HG02981 (cell line): ENCODE measurements around the gene PRKAR1B.

Experiments
- ATAC-seq: cut with Tn5 transposase; IDR thresholded peaks from one replicate; pipeline ENCODE4 v1.9.1; 2021; ENCODE audit warnings: mild to moderate bottlenecking, moderate library complexity; ENCODE audit not compliant: unreplicated experiment

PRKAR1B gene

GRCh38 chr7:594212-594913 is 132.7 kb downstream of the PRKAR1B start:
- no peak for ATAC-seq

GRCh38 chr7:593324-594115 is 133.6 kb downstream of the PRKAR1B start:
- ATAC-seq, result peak; percentile 38

DNA sequence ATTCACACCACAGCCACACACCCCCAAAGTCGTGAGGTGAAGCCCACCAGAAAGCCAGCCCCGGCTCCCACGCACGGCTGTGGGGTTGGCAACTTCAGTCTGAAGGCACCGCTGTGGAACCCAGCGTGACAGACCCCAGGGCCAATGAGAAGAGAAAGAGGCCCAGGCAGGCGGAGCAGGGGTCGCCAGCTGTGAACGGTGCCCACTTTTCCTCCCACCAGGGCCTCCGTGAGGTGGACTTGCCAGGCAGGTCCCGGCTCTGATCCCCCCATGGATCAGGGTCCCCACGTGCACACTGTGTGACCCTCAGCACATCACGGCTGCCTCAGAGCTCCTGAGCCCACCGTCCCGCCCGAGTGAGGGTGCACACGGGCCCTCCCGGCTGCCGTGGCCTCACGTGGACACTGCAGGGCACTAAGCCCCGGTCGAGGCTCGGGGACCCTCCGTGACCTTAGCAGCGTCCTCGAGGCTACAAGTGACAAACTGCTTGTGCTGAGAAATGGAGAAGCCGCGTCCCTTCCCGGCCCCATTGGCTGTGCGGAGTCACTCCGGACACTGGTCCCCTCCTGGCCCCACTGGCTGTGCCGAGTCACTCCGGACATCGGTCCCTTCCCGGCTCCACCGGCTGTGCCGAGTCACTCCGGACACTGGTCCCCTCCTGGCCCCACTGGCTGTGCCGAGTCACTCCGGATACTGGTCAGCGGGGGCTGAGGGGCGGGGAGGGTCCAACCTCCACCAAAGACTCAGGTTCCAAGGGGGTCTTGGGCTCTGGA is 135.0 kb downstream of the PRKAR1B start:
- ATAC-seq, result no peak

- no peak for ATAC-seq
These were observed 136.1 kb downstream of the PRKAR1B start for GRCh38 chr7:590731-591551.

DNA sequence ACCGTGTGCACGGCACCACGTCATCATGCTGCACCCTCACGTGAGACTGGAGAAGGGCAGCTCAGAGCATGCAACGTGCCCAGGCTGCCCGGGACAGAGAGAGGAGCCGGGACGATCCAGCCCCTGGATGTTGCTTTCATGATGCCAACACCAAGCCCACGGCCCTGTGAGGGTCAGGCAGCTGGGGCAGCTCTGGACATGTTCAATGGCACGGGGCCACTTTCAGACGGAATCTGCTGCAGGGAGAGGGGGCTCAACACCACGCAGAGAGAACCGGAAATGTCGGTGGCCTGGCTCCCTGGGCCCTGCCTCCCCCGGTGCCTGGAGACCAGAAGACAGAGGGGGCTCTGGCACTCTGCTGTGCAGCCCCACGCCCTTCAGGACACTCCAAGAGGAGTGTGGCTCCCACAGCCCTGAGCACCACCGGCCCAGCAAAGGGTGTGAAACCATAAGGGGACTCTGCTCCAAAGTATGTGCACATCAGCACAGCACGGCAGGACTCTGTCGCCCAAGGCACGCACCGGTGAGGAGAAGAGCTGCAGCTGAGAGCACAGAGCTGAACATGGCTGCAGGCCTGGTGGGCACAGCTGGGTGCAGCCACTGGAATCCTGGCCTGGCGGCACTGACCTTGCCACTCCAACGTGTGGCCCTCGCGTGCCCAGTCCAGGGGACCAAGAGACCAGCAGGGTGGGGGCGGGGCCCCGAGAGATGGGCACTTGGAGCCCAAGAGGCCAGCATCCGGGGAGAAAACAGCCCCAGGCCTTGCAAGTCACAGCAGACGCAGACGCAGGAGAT is 137.1 kb downstream of the PRKAR1B start:
- no peak for ATAC-seq

DNA sequence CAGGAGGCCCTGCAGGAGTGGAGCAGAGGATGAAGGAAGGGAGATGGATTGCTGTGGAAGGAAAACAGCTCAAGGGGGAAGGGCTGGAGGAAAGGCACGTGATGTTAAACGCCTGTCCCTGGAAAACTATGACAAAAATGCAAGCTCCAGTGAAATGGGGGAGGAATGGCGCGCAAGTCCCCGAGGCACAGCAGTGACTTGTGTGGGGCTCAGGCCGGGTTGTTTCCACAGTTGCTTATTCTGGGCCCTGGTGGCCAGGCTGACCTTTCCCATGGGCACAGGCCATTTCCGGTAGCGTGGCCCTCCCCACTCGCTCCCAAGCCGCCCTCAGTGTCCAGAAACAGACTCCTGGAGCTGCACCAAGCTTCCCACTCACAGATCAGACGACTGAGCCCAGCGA is 139.3 kb downstream of the PRKAR1B start:
- ATAC-seq, result no peak

GRCh38 chr7:586494-586893 is 140.6 kb downstream of the PRKAR1B start:
- no peak for ATAC-seq

DNA sequence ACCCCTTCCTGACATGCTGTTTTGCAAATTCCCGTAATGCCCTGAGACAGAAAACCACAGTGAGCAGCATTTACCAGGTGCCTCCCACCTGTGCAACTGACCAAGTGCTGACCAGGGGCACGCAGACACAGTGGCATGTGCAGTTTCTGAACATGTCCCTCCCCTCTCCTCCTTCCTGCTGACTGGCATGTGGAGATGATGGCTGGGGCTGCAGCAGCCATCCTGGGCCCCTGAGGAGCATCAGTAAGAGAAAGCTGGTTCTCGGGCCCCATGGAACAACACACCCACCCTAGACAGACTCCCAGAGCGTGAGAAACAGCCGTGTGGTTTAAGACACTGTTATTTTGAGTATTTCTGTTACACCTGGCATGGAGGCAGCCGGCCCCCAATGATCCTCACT is 141.2 kb downstream of the PRKAR1B start:
- no peak for ATAC-seq

DNA sequence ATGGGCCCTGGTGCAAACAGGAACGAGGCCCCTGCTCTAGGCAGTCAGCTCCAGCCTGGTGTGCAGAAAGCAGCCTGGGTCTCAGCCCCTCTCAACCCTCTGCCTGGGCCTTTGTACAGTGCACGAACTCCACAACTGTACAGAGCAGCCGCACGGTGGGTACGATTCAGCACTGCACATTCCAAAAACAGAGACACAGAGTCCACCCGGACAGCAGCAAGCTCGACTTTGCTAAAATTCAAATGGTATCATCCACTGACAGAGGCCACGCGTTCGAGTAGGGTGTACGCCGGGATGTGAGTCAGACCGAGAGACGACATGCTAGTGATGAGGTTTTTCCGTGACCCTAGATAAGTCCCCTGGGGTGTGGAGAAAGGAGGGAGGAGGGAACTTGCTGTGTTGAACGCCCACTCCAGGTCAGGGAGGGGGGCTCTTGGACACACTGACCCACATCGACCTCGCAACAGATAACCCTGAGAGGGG is 141.8 kb downstream of the PRKAR1B start:
- no peak for ATAC-seq

DNA sequence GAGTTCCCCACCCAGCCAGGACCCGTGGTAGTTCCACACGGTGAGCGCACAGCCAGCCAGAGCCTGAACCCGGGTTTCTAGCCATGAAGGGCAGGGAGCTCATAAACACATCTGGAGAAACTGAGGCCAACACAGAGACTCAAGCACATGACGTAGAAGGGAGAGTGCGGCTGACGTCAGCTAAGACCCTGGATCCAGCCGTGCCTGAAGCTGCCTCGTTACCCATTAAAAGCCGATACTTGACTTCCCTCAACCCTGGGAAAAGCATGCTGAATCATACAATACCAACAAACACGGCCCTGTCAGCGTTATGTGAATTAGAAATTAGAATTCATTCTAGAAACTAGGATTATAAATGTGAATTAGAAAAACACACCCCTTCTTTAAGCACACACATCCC is 142.3 kb downstream of the PRKAR1B start:
- no peak for ATAC-seq

DNA sequence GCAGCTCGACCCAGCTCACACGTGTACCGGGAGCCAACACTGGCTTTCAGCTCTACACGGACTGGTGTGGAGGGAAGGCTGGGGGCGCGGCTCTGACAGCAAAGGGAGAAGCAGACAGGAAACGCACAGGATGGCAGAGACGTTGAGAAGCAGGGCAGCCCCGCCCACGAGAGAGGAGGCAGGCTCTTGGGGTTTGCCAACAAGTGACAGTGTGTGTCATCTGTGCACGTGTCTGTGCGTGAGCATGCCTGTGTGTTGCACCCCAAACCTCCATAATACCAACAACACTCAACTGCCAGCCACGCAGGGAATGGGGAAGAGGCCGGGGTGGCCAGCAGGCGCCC is 143.0 kb downstream of the PRKAR1B start:
- no peak for ATAC-seq

- no peak for ATAC-seq
These were observed 143.5 kb downstream of the PRKAR1B start for GRCh38 chr7:583410-584121.

GRCh38 chr7:582931-583330 is 144.2 kb downstream of the PRKAR1B start:
- ATAC-seq, result no peak

DNA sequence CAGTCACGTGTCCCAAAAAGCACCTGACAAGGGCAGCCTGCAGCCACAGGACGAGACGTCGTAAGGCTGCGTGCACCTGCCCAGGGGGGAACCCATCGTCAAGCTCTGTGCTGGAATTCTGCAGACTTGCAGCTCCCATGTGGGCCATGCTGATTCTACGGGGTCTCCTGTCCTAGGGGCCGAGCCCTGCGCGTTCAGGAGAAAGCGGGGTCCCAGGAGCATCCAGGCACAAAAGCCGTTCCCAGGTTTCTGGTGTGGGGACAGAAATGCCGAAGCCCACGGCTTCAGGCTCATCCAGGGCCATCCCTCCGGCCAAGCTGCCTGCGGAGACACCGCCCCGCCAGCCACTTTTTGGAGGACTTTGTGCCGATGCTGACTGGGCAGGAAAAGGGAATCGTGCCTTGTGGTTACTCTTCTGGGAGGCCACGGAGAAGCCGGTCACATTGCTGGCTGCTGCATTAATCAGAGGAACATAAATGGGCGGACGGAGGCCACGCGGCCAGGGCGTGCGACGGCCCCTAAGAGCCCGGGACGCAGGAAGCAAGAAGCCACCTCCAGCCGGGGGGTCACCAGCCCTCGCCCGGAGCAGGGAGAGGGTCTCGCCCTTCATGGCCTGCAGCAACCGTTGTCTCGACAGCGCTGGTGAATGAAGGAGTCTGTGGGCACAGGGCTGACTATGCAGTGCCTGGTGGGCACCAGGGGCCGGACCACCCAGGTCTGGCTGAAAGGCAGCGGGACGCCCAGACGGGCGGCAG is 144.8 kb downstream of the PRKAR1B start:
- no peak for ATAC-seq

GRCh38 chr7:578386-578785 is 148.7 kb downstream of the PRKAR1B start:
- no peak for ATAC-seq

DNA sequence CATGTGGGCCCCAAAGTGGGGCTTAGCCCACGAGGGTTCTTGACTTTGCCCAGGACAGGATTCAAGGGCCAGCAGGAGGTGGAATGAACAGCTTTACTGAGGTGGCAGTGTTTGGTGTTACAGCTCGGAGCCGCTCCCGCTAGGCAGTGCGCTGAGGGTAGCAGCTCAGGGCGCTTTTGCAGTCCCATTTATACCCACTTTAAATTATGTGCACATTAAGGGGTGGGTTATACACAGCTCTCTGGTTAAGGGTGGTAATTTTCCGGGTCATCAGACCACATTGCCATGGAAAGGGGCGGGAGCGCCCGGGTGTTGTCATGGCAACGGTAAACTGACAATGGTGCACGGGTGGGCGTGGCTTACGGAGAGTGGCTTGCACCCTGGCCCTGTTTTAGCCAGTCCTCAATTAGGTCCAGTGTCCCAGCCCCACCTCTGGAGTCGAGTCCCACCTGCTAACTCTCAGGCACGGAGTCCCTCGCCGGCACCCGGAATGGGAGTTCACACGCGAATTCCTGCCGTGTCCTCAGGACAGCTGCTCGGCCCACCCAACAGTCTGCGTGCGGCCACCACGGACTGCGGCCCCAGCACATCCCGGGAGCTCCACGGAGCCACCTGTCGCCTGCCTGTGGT is 149.2 kb downstream of the PRKAR1B start:
- no peak for ATAC-seq

GRCh38 chr7:577278-577665 is 149.8 kb downstream of the PRKAR1B start:
- ATAC-seq, result no peak
